Adrenal gland (tissue), 12 donors: ENCODE measurements around the gene ERF. TPM values are rescaled to one million over a fixed set of nuclear protein-coding genes. Genes with fewer than 3 reads are reported as not detected.

Source experiments
- DNase-seq, 7 donors: peaks; one replicate each; pipeline ENCODE4 v3.0.0-alpha.2; 2019 to 2020
- H3K27ac ChIP-seq, 5 donors: fragments of 200-600 bp; sonication (generic) in 4 of 5; 1 replicate in 3 of 5; 2 replicates in 2 of 5; pipeline versions ENCODE4 v1.5.1 to v1.8.0; 2016 to 2020; ENCODE audit warnings: mild to moderate bottlenecking in 1 of 5
- H3K27me3 ChIP-seq: fragments of 200-600 bp; 2 replicates; pipeline ENCODE4 v1.8.0; 2021
- H3K36me3 ChIP-seq, 2 donors: fragments of 200-600 bp; replicated peaks in 1 of 2; 1 replicate in 1 of 2; 2 replicates in 1 of 2; pipeline versions ENCODE4 v1.5.1 to v1.8.0; 2018 to 2022
- H3K4me1 ChIP-seq, 2 donors: fragments of 200-600 bp; replicated peaks in 1 of 2; 1 replicate in 1 of 2; 2 replicates in 1 of 2; pipeline versions ENCODE4 v1.5.1 to v1.8.0; 2018 to 2021
- H3K4me3 ChIP-seq, 4 donors: fragments of 200-600 bp; sonication (generic) in 3 of 4; one replicate each; pipeline ENCODE4 v1.5.1; 2016 to 2018
- H3K9me3 ChIP-seq, 3 donors: fragments of 200-600 bp; sonication (generic) in 1 of 3; replicated peaks in 1 of 3; 1 replicate in 2 of 3; 2 replicates in 1 of 3; pipeline versions ENCODE4 v1.5.1 to v1.8.0; 2016 to 2021
- CTCF ChIP-seq, 6 experiments: fragments of 450-650 bp in 4 of 6; fragments of 200-600 bp in 2 of 6; sonication (generic) in 1 of 6; IDR thresholded peaks; 1 replicate in 5 of 6; 2 replicates in 1 of 6; pipeline versions ENCODE4 v1.5.1 to v1.8.0; 2016 to 2021; ENCODE audit warnings: antibody characterized with exemption in 6 of 6, mild to moderate bottlenecking in 2 of 6, moderate library complexity in 1 of 6
- POLR2A ChIP-seq, 2 donors: fragments of 450-650 bp; IDR thresholded peaks; one replicate each; pipeline ENCODE4 v1.6.1; 2017; ENCODE audit warnings: antibody characterized with exemption in 2 of 2, mild to moderate bottlenecking in 2 of 2, moderate library complexity in 1 of 2
- WGBS, 4 donors: extraction: QIAGEN DNeasy Blood & Tissue Kit in 2 of 4; methylation state at CpG; one replicate each; pipeline versions ENCODE4 v1.1.5 to v1.1.7; 2013 to 2017; 5-methylcytosine and 5-hydroxymethylcytosine counted together
- intact Hi-C, 2 donors: fragments of 100-400 bp; cut with DNase I; formaldehyde crosslinking; loops; one replicate each; pipeline versions ENCODE4 v1.14.1 to v1.15.0; 2022 to 2023
- polyA plus RNA-seq, 3 donors: library from polyadenylated mRNA; stranded (reverse); fragments of 200-250 nt in 2 of 3; fragments of 350-450 nt in 1 of 3; fragmentation: Illumina TruSeq in 1 of 3; extraction: RNeasy Lipid Tissue Mini Kit (QIAGEN cat#74804) in 1 of 3; gene quantifications; one replicate each; pipeline ENCODE4 v1.2.3, GENCODE V29; 2013 to 2014
- total RNA-seq, 9 donors: library from RNA; depleted of rRNA in 4 of 9; stranded (reverse); fragments of >200 nt in 4 of 9; fragments of 120-200 nt in 1 of 9; fragmentation: NEBNext Ultra II Directional in 1 of 9; extraction: Animal tissue kit (Norgen Biotek cat#: 25700) in 1 of 9; gene quantifications; one replicate each; pipeline versions ENCODE4 v1.1.0 to v1.2.4, GENCODE V29; 2013 to 2023
- donor health status: healthy with polysubstance abuse.
- donor health status: Bipolar disorder and iron deficiency.
- donor health status: DM: yes; HTN: yes; CAD: no.
- donor health status: DM: no; HTN: no; CAD: no.
- donor health status: DM: no; HTN: no; CAD: no.
- donor health status: DM: yes; HTN: yes; CAD: no.

Gene ERF
- total and polyA plus RNA-seq, 12 donors, result 11.4 to 147 (median 52.4) TPM

GRCh38 chr19:42246143-42246921 lies 8.6 kb downstream of the ERF start:
- Histone ChIP-seq H3K36me3 (peaks cover 0 to 20% of the 10 kb centered on the region in 2 donors), H3K27me3 (no peaks in the 10 kb centered on the region), H3K27ac (peak overlapping the region; percentile 1 to 88 (median 56)), H3K4me3 (no peak overlapping the region), H3K4me1 (peaks cover 41 to 62% of the 10 kb centered on the region in 2 donors), H3K9me3 (no peaks in the 10 kb centered on the region)
- DNase-seq, result peak; percentile 80 to 95 (median 90)
- 20 to 82% (median 26%) methylated on average over 2 to 10 of the region's 10 CpGs for WGBS, 4 donors
- intact Hi-C loops, result loop anchor here (5.0 kb wide), 1 partner anchor 46 kb away; no protein-coding TSS in a partner anchor
- TF ChIP-seq CTCF (IDR thresholded peaks at IDR 0.05) (peak; percentile 41 to 74 (median 64)), POLR2A (IDR thresholded peaks at IDR 0.05) (no peak)

- TF ChIP-seq POLR2A (IDR thresholded peaks at IDR 0.05), result no peak
- Histone ChIP-seq H3K36me3 (peaks cover 0 to 20% of the 10 kb centered on the region in 2 donors), H3K27me3 (no peaks in the 10 kb centered on the region), H3K4me3 (no peak overlapping the region), H3K27ac (peak overlapping the region in 3 of 5 donors; percentile 16 to 93 (median 88)), H3K9me3 (no peaks in the 10 kb centered on the region), H3K4me1 (peaks cover 37 to 61% of the 10 kb centered on the region in 2 donors)
- peak in 5 of 7 donors; percentile 33 to 76 (median 45) for DNase-seq
- WGBS, 4 donors, result 60 to 73% (median 72%) methylated on average over 10 of the region's 10 CpGs
- intact Hi-C loops, result loop anchor here (5.0 kb wide), 1 partner anchor 47 kb away; no protein-coding TSS in a partner anchor
Observed at GRCh38 chr19:42245231-42245630, 9.7 kb downstream of the ERF start.

- H3K9me3 ChIP-seq, result no peaks in the 10 kb centered on the region
- no peaks in the 10 kb centered on the region for H3K27me3 ChIP-seq
- whole genome bisulfite sequencing, 4 donors, result 1 to 4% (median 2%) methylated on average over 31 to 45 of the region's 45 CpGs
- peaks cover 31 to 55% of the 10 kb centered on the region in 2 donors for H3K4me1 ChIP-seq
- peak; percentile 34 to 68 (median 56) for TF ChIP-seq CTCF (IDR thresholded peaks at IDR 0.05)
- peak in 1 of 2 donors; percentile 74 for TF ChIP-seq POLR2A (IDR thresholded peaks at IDR 0.05)
- peak; percentile 91 to 97 (median 94) for DNase-seq
- peak overlapping the region in 3 of 4 donors; percentile 37 to 78 (median 42) for H3K4me3 ChIP-seq
- peaks cover 0 to 14% of the 10 kb centered on the region in 2 donors for H3K36me3 ChIP-seq
- peak overlapping the region; percentile 65 to 93 (median 88) for H3K27ac ChIP-seq
- intact Hi-C loops, result loop anchor here (5.0 kb wide), 1 partner anchor 48 kb away; no protein-coding TSS in a partner anchor
Observed at GRCh38 chr19:42244347-42245220, 10.3 kb downstream of the ERF start.

GRCh38 chr19:42242512-42243409 lies 12.2 kb downstream of the ERF start, which contains the start of gene GSK3A:
GSK3A (minus strand) TSS chr19:42242602; CDS start chr19:42242465, 137 bp downstream.
- H3K9me3 ChIP-seq, result no peaks in the 10 kb centered on the region
- peak within 1 kb of the TSS; percentile 75 to 93 (median 88) for H3K27ac ChIP-seq
- intact Hi-C loops, result no loop called here
- no peak for TF ChIP-seq CTCF (IDR thresholded peaks at IDR 0.05)
- peak; percentile 83 to 99 for TF ChIP-seq POLR2A (IDR thresholded peaks at IDR 0.05)
- H3K27me3 ChIP-seq, result no peaks in the 10 kb centered on the region
- H3K36me3 ChIP-seq, result no peaks in the 10 kb centered on the region
- peak within 1 kb of the TSS; percentile 21 to 78 (median 54) for H3K4me3 ChIP-seq
- WGBS, 4 donors, result 0 to 1% (median 0%) methylated on average over 39 to 76 of the region's 76 CpGs
- peak; percentile 98 to 100 (median 99) for DNase-seq
- peaks cover 30 to 51% of the 10 kb centered on the region in 2 donors for H3K4me1 ChIP-seq
